Natural killer cell (primary cell): ENCODE results near the gene EARS2. TPM values are rescaled to one million over a fixed set of nuclear protein-coding genes. Genes with fewer than 3 reads are reported as not detected.

ENCODE experiments used
- ATAC-seq, 3 donors: fragments of 150-1000 bp in 2 of 3; fragments of 200-7000 bp in 1 of 3; cut with Tn5 transposase; 1 replicate in 1 of 3; 2 replicates in 2 of 3; pipeline ENCODE4 v1.10.0; 2021; ENCODE audit warnings: mild to moderate bottlenecking in 2 of 3, moderate library complexity in 2 of 3
- DNase-seq, 2 donors: peaks; one replicate each; pipeline versions ENCODE4 v3.0.0 to v3.0.0-alpha.2; 2013 to 2021; ENCODE audit warnings: mixed read lengths in 1 of 2
- H3K27ac ChIP-seq: one replicate; pipeline ENCODE4 v1.5.1; 2013; ENCODE audit warnings: mild to moderate bottlenecking, low read length
- H3K27me3 ChIP-seq: one replicate; pipeline ENCODE4 v1.6.1; 2013; ENCODE audit warnings: low read length; ENCODE audit not compliant: control insufficient read depth, insufficient read depth
- H3K36me3 ChIP-seq: one replicate; pipeline ENCODE4 v1.6.1; 2013; ENCODE audit warnings: low read length; ENCODE audit not compliant: control insufficient read depth, insufficient read depth
- H3K4me1 ChIP-seq: one replicate; pipeline ENCODE4 v1.6.1; 2013; ENCODE audit warnings: low read length; ENCODE audit not compliant: control insufficient read depth, insufficient read depth
- H3K4me3 ChIP-seq: one replicate; pipeline ENCODE4 v1.5.1; 2013; ENCODE audit warnings: low read length
- H3K9me3 ChIP-seq: one replicate; pipeline ENCODE4 v1.6.1; 2013; ENCODE audit warnings: low read length; ENCODE audit not compliant: control insufficient read depth, insufficient read depth
- H3K27ac Mint-ChIP-seq, 2 donors: one replicate each; pipeline ENCODE4 v1.8.0; 2022; ENCODE audit warnings: mild to moderate bottlenecking in 2 of 2, mixed read lengths in 2 of 2, moderate library complexity in 1 of 2
- H3K27me3 Mint-ChIP-seq, 2 donors: one replicate each; pipeline ENCODE4 v1.8.0; 2022; ENCODE audit warnings: low read depth in 2 of 2, mixed read lengths in 2 of 2
- H3K36me3 Mint-ChIP-seq: one replicate; pipeline ENCODE4 v1.8.0; 2022; ENCODE audit warnings: mixed read lengths
- H3K4me1 Mint-ChIP-seq, 2 donors: one replicate each; pipeline ENCODE4 v1.8.0; 2022; ENCODE audit warnings: mixed read lengths in 2 of 2
- H3K4me3 Mint-ChIP-seq: one replicate; pipeline ENCODE4 v1.8.0; 2022; ENCODE audit warnings: mild to moderate bottlenecking, moderate library complexity, mixed read lengths
- H3K9me3 Mint-ChIP-seq, 2 donors: one replicate each; pipeline ENCODE4 v1.8.0; 2022; ENCODE audit warnings: mixed read lengths in 2 of 2
- CTCF ChIP-seq: fragments of 200-600 bp; IDR thresholded peaks from one replicate; pipeline ENCODE4 v1.8.0; 2022; ENCODE audit warnings: antibody characterized with exemption
- WGBS: methylation state at CpG from one replicate; pipeline ENCODE4 v1.1.7; 2013; ENCODE audit warnings: missing lambda C conversion rate; ENCODE audit not compliant: insufficient coverage; 5-methylcytosine and 5-hydroxymethylcytosine counted together
- intact Hi-C: fragments of 100-400 bp; cut with micrococcal nuclease; formaldehyde crosslinking; loops from one replicate; pipeline ENCODE4 v1.14.2; 2022
- total RNA-seq, 4 donors: library from RNA; stranded (reverse); fragments of 120-200 nt in 1 of 4; gene quantifications; one replicate each; pipeline versions ENCODE4 v1.2.3 to v1.2.4, GENCODE V29; 2013 to 2022

EARS2 gene
- total RNA-seq, 3 donors from 2014 or later (not counting 1 experiment from before 2014, with no cell fraction given), result 12.1 to 14.2 (median 12.4) TPM

DNA sequence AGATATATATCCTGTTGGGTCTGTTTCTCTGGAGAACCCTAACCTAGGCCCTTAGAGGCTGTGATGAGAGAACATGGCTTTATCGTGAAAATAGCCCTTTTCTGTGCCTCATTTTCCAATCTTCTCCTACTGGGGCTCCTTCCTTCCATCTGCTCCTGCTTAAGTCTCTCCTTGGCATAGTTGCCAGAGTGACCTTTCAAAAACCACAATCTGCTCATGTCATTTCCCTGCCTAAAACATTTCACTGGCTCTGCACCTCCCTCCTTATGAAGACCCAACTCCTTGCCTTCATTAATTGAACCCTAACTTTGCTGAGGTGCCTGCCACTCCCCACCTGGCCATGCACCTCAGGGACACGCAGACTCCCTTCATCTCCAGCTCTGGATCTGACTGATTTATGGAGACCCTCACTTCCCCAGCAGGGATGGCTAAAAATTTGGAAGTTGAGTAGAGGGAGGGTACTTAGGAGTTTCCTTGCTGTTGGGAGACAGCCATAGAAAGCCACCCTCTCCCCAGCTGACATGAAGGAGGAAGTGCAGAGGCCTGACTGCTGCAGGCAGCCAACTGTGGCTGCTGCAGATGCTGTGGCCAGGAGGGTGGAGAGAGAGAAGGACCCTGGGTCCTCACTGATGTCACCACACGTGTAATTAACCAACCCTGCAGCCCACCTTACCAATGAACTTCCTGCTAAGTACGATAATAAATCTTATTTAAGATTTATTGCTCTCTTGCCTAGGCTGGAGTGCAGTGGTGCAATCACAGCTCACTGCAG, 40.6 kb downstream of the EARS2 start:
- no peak overlapping the region for H3K4me3 ChIP-seq
- DNase-seq (no peak), ATAC-seq (no peak)
- no peak for TF ChIP-seq CTCF
- no peak overlapping the region for H3K27ac ChIP-seq
- WGBS, result 51% methylated on average over 3 of the region's 4 CpGs
- no peaks in the 10 kb centered on the region for H3K27me3 ChIP-seq
- H3K9me3 Mint-ChIP-seq, result no peaks in the 10 kb centered on the region
- H3K27me3 Mint-ChIP-seq, result no peaks in the 10 kb centered on the region
- no peaks in the 10 kb centered on the region for H3K9me3 ChIP-seq
- H3K4me3 Mint-ChIP-seq, result no peak overlapping the region
- H3K36me3 Mint-ChIP-seq, result no peaks in the 10 kb centered on the region
- H3K4me1 Mint-ChIP-seq, result peaks cover 6 to 7% of the 10 kb centered on the region in 2 donors
- peaks cover 27% of the 10 kb centered on the region for H3K4me1 ChIP-seq
- intact Hi-C loops, result no loop called here
- H3K27ac Mint-ChIP-seq, result no peak overlapping the region
- no peaks in the 10 kb centered on the region for H3K36me3 ChIP-seq

DNA sequence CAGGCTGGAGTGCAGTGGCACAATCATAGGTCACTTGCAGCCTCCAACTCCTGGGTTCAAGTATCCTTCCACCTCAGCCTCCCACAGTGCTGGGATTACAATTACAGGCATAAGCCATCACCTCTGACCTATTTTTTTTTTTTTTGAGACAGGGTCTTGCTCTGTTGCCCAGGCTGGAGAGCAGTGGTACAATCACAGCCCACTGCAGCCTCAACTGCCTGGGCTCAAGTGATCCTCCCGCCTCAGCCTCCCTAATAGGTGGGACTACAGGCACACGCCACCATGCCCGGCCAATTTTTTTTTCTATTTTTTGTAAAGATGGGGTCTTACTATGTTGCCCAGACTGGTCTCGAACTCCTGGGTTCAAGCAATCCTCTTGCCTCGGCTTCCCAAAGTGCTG, 41.3 kb downstream of the EARS2 start:
- no peaks in the 10 kb centered on the region for H3K9me3 Mint-ChIP-seq
- H3K36me3 Mint-ChIP-seq, result no peaks in the 10 kb centered on the region
- ATAC-seq (no peak), DNase-seq (no peak)
- peaks cover 7% of the 10 kb centered on the region in 2 donors for H3K4me1 Mint-ChIP-seq
- no peak for TF ChIP-seq CTCF
- intact Hi-C loops, result no loop called here
- Histone ChIP-seq H3K27ac (no peak overlapping the region), H3K9me3 (no peaks in the 10 kb centered on the region), H3K4me3 (no peak overlapping the region), H3K36me3 (no peaks in the 10 kb centered on the region), H3K4me1 (peaks cover 30% of the 10 kb centered on the region), H3K27me3 (no peaks in the 10 kb centered on the region)
- WGBS, result 97% methylated on average over 5 of the region's 5 CpGs
- no peak overlapping the region for H3K27ac Mint-ChIP-seq
- no peaks in the 10 kb centered on the region for H3K27me3 Mint-ChIP-seq
- no peak overlapping the region for H3K4me3 Mint-ChIP-seq

- WGBS, result 54% methylated on average over 6 of the region's 7 CpGs
- ATAC-seq, result no peak
These were observed 42.6 kb downstream of the EARS2 start for GRCh38 chr16:23514381-23515152.

More at GRCh38 chr16:23514381-23515152, 42.6 kb downstream of the EARS2 start:
- Histone ChIP-seq H3K9me3 (no peaks in the 10 kb centered on the region), H3K27me3 (no peaks in the 10 kb centered on the region), H3K4me1 (peaks cover 28% of the 10 kb centered on the region), H3K4me3 (no peak overlapping the region), H3K36me3 (no peaks in the 10 kb centered on the region), H3K27ac (no peak overlapping the region)
- peaks cover 12 to 16% of the 10 kb centered on the region in 2 donors for H3K4me1 Mint-ChIP-seq
- H3K27me3 Mint-ChIP-seq, result no peaks in the 10 kb centered on the region
- peak overlapping the region in 1 of 2 donors; percentile 56 for H3K27ac Mint-ChIP-seq
- intact Hi-C loops, result no loop called here
- TF ChIP-seq CTCF, result no peak
- no peaks in the 10 kb centered on the region for H3K36me3 Mint-ChIP-seq
- H3K4me3 Mint-ChIP-seq, result no peak overlapping the region
- no peaks in the 10 kb centered on the region for H3K9me3 Mint-ChIP-seq
- peak in 1 of 2 donors; percentile 68 for DNase-seq
